A549 (cell line): ENCODE data around the gene ZNF530. TPM values are rescaled to one million over a fixed set of nuclear protein-coding genes. Genes with fewer than 3 reads are reported as not detected.
A peak's percentile ranks its signal among the peaks of the same experiment; 100 is the strongest.

ENCODE experiments used
- ATAC-seq, 2 experiments: fragments of 200-7000 bp in 1 of 2; fragments of >200 bp in 1 of 2; cut with Nextera tagmentation in 1 of 2; cut with Tn5 transposase in 1 of 2; 3 replicates each; pipeline versions ENCODE4 v1.8.0 to v1.9.1; 2018 to 2020; ENCODE audit warnings: mild to moderate bottlenecking in 1 of 2, moderate library complexity in 1 of 2
- CTCF ChIA-PET: fragments of 300-600 bp; sonication (Branson Sonifier 250); formaldehyde crosslinking; extraction: SDS; loops from one replicate; lab custom pipeline; 2021; ENCODE audit warnings: antibody characterized with exemption, inconsistent platforms; lab: Yijun Ruan, JAX
- POLR2A ChIA-PET: fragments of 350-600 bp; formaldehyde crosslinking; extraction: SDS; loops from one replicate; lab custom pipeline; 2021; ENCODE audit warnings: antibody characterized with exemption, inconsistent platforms; lab: Yijun Ruan, JAX
- DNase-seq, 2 experiments: peaks; one replicate each; pipeline versions ENCODE4 v3.0.0 to v3.0.0-alpha.2; 2011 to 2016; ENCODE audit warnings: low read depth in 1 of 2, low spot score in 1 of 2
- FAIRE-seq: peaks from 2 replicates; lab custom pipeline; 2011; peaks lifted over from hg19 to GRCh38; lab: Jason Lieb, UNC
- H3K27ac ChIP-seq, 2 experiments: fragments of >200 bp; sonication (Bioruptor Twin); formaldehyde crosslinking; 3 replicates each; pipeline ENCODE4 v1.5.1; 2016 to 2017
- H3K4me1 ChIP-seq: fragments of >200 bp; sonication (Bioruptor Twin); formaldehyde crosslinking; 3 replicates; pipeline ENCODE4 v1.6.1; 2016
- H3K4me2 ChIP-seq: fragments of >200 bp; sonication (Bioruptor Twin); formaldehyde crosslinking; 3 replicates; pipeline ENCODE4 v1.6.1; 2016
- H3K4me3 ChIP-seq: fragments of >200 bp; sonication (Bioruptor Twin); formaldehyde crosslinking; 3 replicates; pipeline ENCODE4 v1.5.1; 2016
- H3K9me3 ChIP-seq: fragments of >200 bp; sonication (Bioruptor Twin); formaldehyde crosslinking; 3 replicates; pipeline ENCODE4 v1.6.1; 2016
- BCL3 ChIP-seq: fragments of >200 bp; sonication (Bioruptor Twin); formaldehyde crosslinking; IDR thresholded peaks from 3 replicates; pipeline ENCODE4 v1.6.1; 2016
- CEBPB ChIP-seq, 2 experiments: fragments of >200 bp in 1 of 2; sonication (Bioruptor Twin) in 1 of 2; formaldehyde crosslinking in 1 of 2; IDR thresholded peaks; 2 replicates each; pipeline ENCODE4 v1.6.1; 2012 to 2016
- CHD4 ChIP-seq: fragments of 200-600 bp; sonication (generic); IDR thresholded peaks from 2 replicates; pipeline ENCODE4 v1.6.1; 2016; ENCODE audit warnings: antibody characterized with exemption, mild to moderate bottlenecking, borderline replicate concordance
- EHMT2 ChIP-seq: fragments of 200-600 bp; sonication (generic); IDR thresholded peaks from 2 replicates; pipeline ENCODE4 v1.6.1; 2016; ENCODE audit warnings: antibody characterized with exemption, low read depth, mild to moderate bottlenecking, moderate library complexity
- ELK1 ChIP-seq: fragments of 150-350 bp; IDR thresholded peaks from 2 replicates; pipeline ENCODE4 v1.6.1; 2014; ENCODE audit warnings: low read depth, mild to moderate bottlenecking, low read length
- FOSB ChIP-seq: fragments of 250-450 bp; sonication (Bioruptor Pico); IDR thresholded peaks from 2 replicates; pipeline ENCODE4 v1.5.0; 2020; ENCODE audit warnings: mild to moderate bottlenecking, moderate library complexity
- HES2 ChIP-seq: fragments of >200 bp; sonication (Bioruptor Twin); formaldehyde crosslinking; IDR thresholded peaks from 2 replicates; pipeline ENCODE4 v1.6.1; 2016
- HEYL ChIP-seq: fragments of 250-450 bp; sonication (Bioruptor Pico); IDR thresholded peaks from 2 replicates; pipeline ENCODE4 v1.8.0; 2021; ENCODE audit warnings: mild to moderate bottlenecking, moderate library complexity
- HOXA7 ChIP-seq: fragments of 250-450 bp; sonication (Bioruptor Pico); IDR thresholded peaks from 2 replicates; pipeline ENCODE4 v1.5.0; 2020; ENCODE audit warnings: mild to moderate bottlenecking, moderate library complexity
- HOXB5 ChIP-seq: fragments of 250-450 bp; sonication (Bioruptor Pico); IDR thresholded peaks from 2 replicates; pipeline ENCODE4 v1.5.0; 2020; ENCODE audit warnings: mild to moderate bottlenecking, moderate library complexity
- JUN ChIP-seq, 2 experiments: fragments of >200 bp; sonication (Bioruptor Twin); formaldehyde crosslinking; IDR thresholded peaks; 2 replicates in 1 of 2; 3 replicates in 1 of 2; pipeline ENCODE4 v1.6.1; 2016 to 2017
- KDM1A ChIP-seq: fragments of 200-600 bp; sonication (generic); IDR thresholded peaks from 2 replicates; pipeline ENCODE4 v1.6.1; 2016; ENCODE audit warnings: low read depth, mild to moderate bottlenecking
- MAZ ChIP-seq: fragments of 150-350 bp; IDR thresholded peaks from 2 replicates; pipeline ENCODE4 v1.6.1; 2014; ENCODE audit warnings: antibody characterized with exemption, low read depth, low read length, borderline replicate concordance
- MYC ChIP-seq: IDR thresholded peaks from 2 replicates; pipeline ENCODE4 v1.6.1; 2012; ENCODE audit warnings: mild to moderate bottlenecking, inconsistent platforms, low read length, improper control_type of control experiment, borderline replicate concordance
- NPAS2 ChIP-seq: fragments of 250-450 bp; sonication (Bioruptor Pico); IDR thresholded peaks from 2 replicates; pipeline ENCODE4 v1.8.0; 2022; ENCODE audit warnings: mild to moderate bottlenecking, moderate library complexity, borderline replicate concordance
- PBX3 ChIP-seq: IDR thresholded peaks from 2 replicates; pipeline ENCODE4 v1.6.1; 2012
- PHF8 ChIP-seq: fragments of 200-600 bp; sonication (generic); IDR thresholded peaks from 2 replicates; pipeline ENCODE4 v1.6.1; 2016; ENCODE audit warnings: low read depth, mild to moderate bottlenecking, antibody characterized with exemption, moderate library complexity, borderline replicate concordance
- POLR2A ChIP-seq: IDR thresholded peaks from 2 replicates; pipeline ENCODE4 v1.6.1; 2012; ENCODE audit warnings: mild to moderate bottlenecking, low read length
- POLR2AphosphoS2 ChIP-seq: conservative IDR thresholded peaks from 2 replicates; pipeline ENCODE4 v1.6.1; 2012; ENCODE audit warnings: low read length, improper control_type of control experiment, inconsistent platforms
- RARB ChIP-seq: fragments of 250-450 bp; sonication (Bioruptor Pico); IDR thresholded peaks from 2 replicates; pipeline ENCODE4 v1.8.0; 2021; ENCODE audit warnings: mild to moderate bottlenecking, moderate library complexity
- TFCP2L1 ChIP-seq: fragments of 250-450 bp; sonication (Bioruptor Pico); IDR thresholded peaks from 2 replicates; pipeline ENCODE4 v1.5.0; 2021; ENCODE audit warnings: mild to moderate bottlenecking
- TP53 ChIP-seq: fragments of 250-450 bp; sonication (Bioruptor Pico); IDR thresholded peaks from 2 replicates; pipeline ENCODE4 v1.5.0; 2021; ENCODE audit warnings: mild to moderate bottlenecking, moderate library complexity
- ZFP36 ChIP-seq: fragments of 450-650 bp; IDR thresholded peaks from 2 replicates; pipeline ENCODE4 v1.6.1; 2014; ENCODE audit warnings: borderline replicate concordance; ENCODE audit not compliant: partially characterized antibody
- WGBS: methylation state at CpG from one replicate; pipeline ENCODE4 v1.1.6; 2017; ENCODE audit errors: missing lambda C conversion rate; 5-methylcytosine and 5-hydroxymethylcytosine counted together
- polyA plus RNA-seq, 4 experiments: library from polyadenylated mRNA; depleted of rRNA in 3 of 4; stranded (reverse); fragments of >200 nt; fragmentation: RNase III in 1 of 4; extraction: RNeasy Plus Mini Kit Qiagen cat#74134 plus additional on column Dnase treatment in 1 of 4; gene quantifications; 2 replicates in 3 of 4; 3 replicates in 1 of 4; pipeline ENCODE4 v1.2.3, GENCODE V29; 2011 to 2017

Gene ZNF530
- polyA plus RNA-seq, 2 of the 4 experiments (the other 2 are of a cell fraction): 4.9 to 5.9 TPM

GRCh38 chr19:57560049-57560491, 39.6 kb upstream of the ZNF530 start:
- FAIRE-seq (no peak), DNase-seq (no peak), ATAC-seq (peak; percentile 9 to 23; a peak in 4 of 6 replicates)
- Histone ChIP-seq H3K4me1 (no peaks in the 10 kb centered on the region), H3K4me2 (peak overlapping the region; percentile 80), H3K27ac (no peak overlapping the region), H3K4me3 (peak overlapping the region; percentile 86), H3K9me3 (peaks cover 92% of the 10 kb centered on the region)
- 26% methylated on average over 14 of the region's 23 CpGs for WGBS
- POLR2A ChIA-PET: no interaction called here
- CTCF ChIA-PET: interaction anchor here (0.7 kb wide), 1 partner anchor 58 kb away, joined by 3 read pairs; no protein-coding TSS in a partner anchor
- no peak for TF ChIP-seq POLR2AphosphoS2
- no peak for TF ChIP-seq HES2
- no peak for TF ChIP-seq EHMT2
- no peak for TF ChIP-seq HOXA7 (CRISPR knock-in tag)
- no peak for TF ChIP-seq TP53
- no peak for TF ChIP-seq HOXB5 (CRISPR knock-in tag)
- TF ChIP-seq PBX3: no peak
- no peak for TF ChIP-seq CHD4
- no peak for TF ChIP-seq FOSB (CRISPR knock-in tag)
- TF ChIP-seq BCL3: no peak
- TF ChIP-seq ELK1: no peak
- no peak for TF ChIP-seq MYC
- TF ChIP-seq POLR2A: no peak
- TF ChIP-seq ZFP36: no peak
- no peak for TF ChIP-seq MAZ
- TF ChIP-seq PHF8: no peak
- TF ChIP-seq KDM1A: no peak
- no peak for TF ChIP-seq TFCP2L1 (CRISPR knock-in tag)
- TF ChIP-seq CEBPB (IDR thresholded peaks at IDR 0.05): no peak
- no peak for TF ChIP-seq NPAS2 (CRISPR knock-in tag)

GRCh38 chr19:57563547-57563946, 36.1 kb upstream of the ZNF530 start:
- no peak for FAIRE-seq
- CTCF ChIA-PET: no interaction called here
- H3K9me3 ChIP-seq: peaks cover 96% of the 10 kb centered on the region

More at GRCh38 chr19:57563547-57563946, 36.1 kb upstream of the ZNF530 start:
- WGBS: 3% methylated on average over 1 of the region's 1 CpG
- DNase-seq: no peak
- H3K4me1 ChIP-seq: no peaks in the 10 kb centered on the region
- no peak for TF ChIP-seq JUN (IDR thresholded peaks at IDR 0.05)
- TF ChIP-seq RARB: no peak
- TF ChIP-seq ZFP36: peak; percentile 10
- no peak for TF ChIP-seq EHMT2
- no peak for TF ChIP-seq HEYL (CRISPR knock-in tag)
- TF ChIP-seq, all 56 proteins: peak for 1
- H3K4me3 ChIP-seq: no peak overlapping the region
- ATAC-seq: no peak
- no peak overlapping the region for H3K4me2 ChIP-seq
- POLR2A ChIA-PET: no interaction called here
- H3K27ac ChIP-seq: no peak overlapping the region
